ENCODE results near the gene PPP2R5E. TPM values are rescaled to one million over a fixed set of nuclear protein-coding genes. Genes with fewer than 3 reads are reported as not detected.

The PPP2R5E gene
- total and polyA plus RNA-seq, 10 of the 15 experiments (the other 5 are each of a cell fraction or from before 2014, with no cell fraction given): 11.4 to 56.2 (median 22.7) TPM

GRCh38 chr14:63468294-63468693, 74.9 kb downstream of the PPP2R5E start (continued):
- no peak for TF ChIP-seq TCF12 (IDR thresholded peaks at IDR 0.05; ENCODE audit: low read depth, low read length)
- TF ChIP-seq RUNX3 (IDR thresholded peaks at IDR 0.05; ENCODE audit: low read length): no peak
- TF ChIP-seq E2F4 (IDR thresholded peaks at IDR 0.05; ENCODE audit: low read depth, low read length): no peak
- TF ChIP-seq FOS (IDR thresholded peaks at IDR 0.05; ENCODE audit: borderline replicate concordance, extremely low read depth, insufficient read length): no peak
- no peak for TF ChIP-seq USF1 (IDR thresholded peaks at IDR 0.05; ENCODE audit: borderline replicate concordance, extremely low read length, insufficient read depth, low read depth, low read length)
- TF ChIP-seq HDGF (IDR thresholded peaks at IDR 0.05): no peak
- TF ChIP-seq, protein P1, sequence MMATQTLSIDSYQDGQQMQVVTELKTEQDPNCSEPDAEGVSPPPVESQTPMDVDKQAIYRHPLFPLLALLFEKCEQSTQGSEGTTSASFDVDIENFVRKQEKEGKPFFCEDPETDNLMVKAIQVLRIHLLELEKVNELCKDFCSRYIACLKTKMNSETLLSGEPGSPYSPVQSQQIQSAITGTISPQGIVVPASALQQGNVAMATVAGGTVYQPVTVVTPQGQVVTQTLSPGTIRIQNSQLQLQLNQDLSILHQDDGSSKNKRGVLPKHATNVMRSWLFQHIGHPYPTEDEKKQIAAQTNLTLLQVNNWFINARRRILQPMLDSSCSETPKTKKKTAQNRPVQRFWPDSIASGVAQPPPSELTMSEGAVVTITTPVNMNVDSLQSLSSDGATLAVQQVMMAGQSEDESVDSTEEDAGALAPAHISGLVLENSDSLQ (IDR thresholded peaks at IDR 0.05): peak; percentile 42; the same call in 1 of the 2 replicates
- TF ChIP-seq NRF1 (conservative IDR thresholded peaks at IDR 0.05; ENCODE audit: low read depth, low read length): no peak
- TF ChIP-seq FOXM1 (IDR thresholded peaks at IDR 0.05; ENCODE audit: low read depth, low read length): no peak
- TF ChIP-seq CBFB (IDR thresholded peaks at IDR 0.05; ENCODE audit: low read depth): no peak
- no peak for TF ChIP-seq PAX8 (IDR thresholded peaks at IDR 0.05)
- no peak for TF ChIP-seq TCF7 (IDR thresholded peaks at IDR 0.05; ENCODE audit: borderline replicate concordance)
- TF ChIP-seq MEF2A (IDR thresholded peaks at IDR 0.05; ENCODE audit: insufficient read depth, low read depth, low read length): no peak
- TF ChIP-seq NFIC (IDR thresholded peaks at IDR 0.05; ENCODE audit: low read depth, low read length): peak; percentile 66; the same call in 1 of the 2 replicates
- TF ChIP-seq RBBP5 (conservative IDR thresholded peaks at IDR 0.05): no peak
- TF ChIP-seq STAT1 (conservative IDR thresholded peaks at IDR 0.05): no peak
- TF ChIP-seq KLF5 (IDR thresholded peaks at IDR 0.05; ENCODE audit: partially characterized antibody): no peak
- TF ChIP-seq, protein P2, sequence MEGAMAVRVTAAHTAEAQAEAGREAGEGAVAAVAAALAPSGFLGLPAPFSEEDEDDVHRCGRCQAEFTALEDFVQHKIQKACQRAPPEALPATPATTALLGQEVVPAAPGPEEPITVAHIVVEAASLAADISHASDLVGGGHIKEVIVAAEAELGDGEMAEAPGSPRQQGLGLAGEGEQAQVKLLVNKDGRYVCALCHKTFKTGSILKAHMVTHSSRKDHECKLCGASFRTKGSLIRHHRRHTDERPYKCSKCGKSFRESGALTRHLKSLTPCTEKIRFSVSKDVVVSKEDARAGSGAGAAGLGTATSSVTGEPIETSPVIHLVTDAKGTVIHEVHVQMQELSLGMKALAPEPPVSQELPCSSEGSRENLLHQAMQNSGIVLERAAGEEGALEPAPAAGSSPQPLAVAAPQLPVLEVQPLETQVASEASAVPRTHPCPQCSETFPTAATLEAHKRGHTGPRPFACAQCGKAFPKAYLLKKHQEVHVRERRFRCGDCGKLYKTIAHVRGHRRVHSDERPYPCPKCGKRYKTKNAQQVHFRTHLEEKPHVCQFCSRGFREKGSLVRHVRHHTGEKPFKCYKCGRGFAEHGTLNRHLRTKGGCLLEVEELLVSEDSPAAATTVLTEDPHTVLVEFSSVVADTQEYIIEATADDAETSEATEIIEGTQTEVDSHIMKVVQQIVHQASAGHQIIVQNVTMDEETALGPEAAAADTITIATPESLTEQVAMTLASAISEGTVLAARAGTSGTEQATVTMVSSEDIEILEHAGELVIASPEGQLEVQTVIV (IDR thresholded peaks at IDR 0.05; ENCODE audit: borderline replicate concordance, partially characterized antibody): no peak
- TF ChIP-seq MXI1 (IDR thresholded peaks at IDR 0.05; ENCODE audit: low read depth, low read length): no peak
- TF ChIP-seq STAT3 (IDR thresholded peaks at IDR 0.05; ENCODE audit: low read depth, low read length): no peak
- TF ChIP-seq, protein P3, sequence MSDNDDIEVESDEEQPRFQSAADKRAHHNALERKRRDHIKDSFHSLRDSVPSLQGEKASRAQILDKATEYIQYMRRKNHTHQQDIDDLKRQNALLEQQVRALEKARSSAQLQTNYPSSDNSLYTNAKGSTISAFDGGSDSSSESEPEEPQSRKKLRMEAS (IDR thresholded peaks at IDR 0.05; ENCODE audit: low read depth, low read length): no peak
- TF ChIP-seq KDM1A (IDR thresholded peaks at IDR 0.05; ENCODE audit: borderline replicate concordance): no peak
- no peak for TF ChIP-seq ZSCAN29 (IDR thresholded peaks at IDR 0.05)
- TF ChIP-seq CEBPZ (IDR thresholded peaks at IDR 0.05; ENCODE audit: low read depth, low read length): no peak

All from GM12878 (cell line).